GM19397 (cell line): ENCODE measurements around the gene TMEM164.

Experiments
- ATAC-seq: cut with Tn5 transposase; IDR thresholded peaks from one replicate; pipeline ENCODE4 v1.9.1; 2021; ENCODE audit warnings: mild to moderate bottlenecking, moderate library complexity; ENCODE audit not compliant: unreplicated experiment

Gene TMEM164

GRCh38 chrX:110159865-110160264 lies 157.0 kb downstream of the TMEM164 start:
- ATAC-seq = no peak

DNA sequence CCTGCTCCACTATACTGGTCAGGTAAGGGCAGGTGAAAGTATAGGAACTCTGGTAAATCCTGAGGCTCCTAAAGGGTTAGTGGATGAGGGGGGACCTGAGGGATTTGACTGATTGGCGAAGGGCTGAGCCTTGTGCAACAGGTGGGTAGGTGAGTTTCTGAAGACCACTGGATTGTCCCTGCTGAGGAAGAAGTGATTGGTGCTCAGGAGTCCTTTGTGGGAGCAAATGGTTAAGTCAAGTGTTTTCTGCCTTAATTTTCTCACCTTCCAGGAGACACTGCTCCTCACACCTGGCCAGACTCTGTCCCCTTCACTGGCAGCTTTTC lies 158.4 kb downstream of the TMEM164 start:
- ATAC-seq = no peak

DNA sequence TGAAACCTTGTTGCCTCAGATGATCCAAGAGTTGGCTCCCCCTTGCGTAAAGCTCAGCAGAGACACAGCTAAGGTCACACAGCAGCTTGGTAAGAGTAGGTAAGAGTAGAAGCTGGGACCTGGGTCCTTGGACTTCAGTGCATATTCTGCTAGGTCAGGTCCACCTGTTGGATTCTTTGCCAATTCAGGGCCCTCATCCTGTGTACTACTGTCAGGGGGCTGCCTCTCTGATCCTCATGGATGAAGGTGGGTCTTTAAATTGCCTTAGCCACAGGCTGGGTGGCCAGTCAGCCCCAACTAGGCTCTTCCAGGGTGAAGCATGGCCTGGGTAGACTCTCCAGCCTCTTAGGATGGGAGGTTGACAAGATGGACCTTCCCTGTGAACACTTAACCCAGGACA lies 159.2 kb downstream of the TMEM164 start:
- no peak for ATAC-seq

DNA sequence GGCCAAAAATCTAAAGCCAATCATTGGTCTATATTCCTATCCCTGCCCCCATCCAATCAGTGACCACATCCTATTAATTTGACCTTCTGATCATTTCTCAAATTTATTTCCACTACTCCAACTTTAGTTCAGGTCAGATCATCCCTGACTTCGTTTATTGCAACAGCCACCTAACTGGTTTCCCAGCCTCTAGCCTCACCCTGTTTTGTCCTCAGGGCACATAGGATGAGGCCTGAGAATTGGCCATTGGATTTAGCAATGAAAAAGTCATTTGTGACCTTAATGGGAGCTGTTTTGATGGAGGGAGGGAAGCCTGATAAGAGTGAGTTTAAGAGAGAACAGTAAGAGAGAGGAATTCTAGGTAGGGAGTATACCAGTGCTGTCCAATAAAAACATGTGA lies 160.0 kb downstream of the TMEM164 start:
- no peak for ATAC-seq

GRCh38 chrX:110163488-110163887 lies 160.6 kb downstream of the TMEM164 start:
- no peak for ATAC-seq

DNA sequence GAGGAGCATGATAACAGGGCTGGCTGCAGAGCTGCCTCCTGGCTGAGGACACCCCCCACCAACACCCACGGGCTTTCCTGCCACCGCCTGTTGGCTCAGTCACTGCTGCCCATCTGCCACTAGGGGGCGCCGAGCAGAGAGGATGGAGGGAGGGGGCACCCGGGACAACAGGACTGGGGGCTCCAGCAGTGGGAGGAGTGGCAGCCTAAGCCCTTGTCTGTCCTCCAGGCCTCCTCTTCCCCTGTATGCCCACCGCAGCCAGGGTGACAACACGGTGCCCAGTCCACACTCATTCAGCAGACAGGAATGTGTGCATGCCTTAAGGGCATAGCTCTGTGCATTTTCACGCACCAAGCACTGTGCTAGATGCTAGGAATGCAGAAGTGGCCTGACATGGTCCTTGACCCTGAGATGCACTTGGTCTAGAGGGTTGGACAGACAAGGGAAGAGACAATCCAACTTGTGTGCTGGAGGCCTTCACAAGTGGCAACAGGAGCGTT lies 165.1 kb downstream of the TMEM164 start:
- no peak for ATAC-seq

DNA sequence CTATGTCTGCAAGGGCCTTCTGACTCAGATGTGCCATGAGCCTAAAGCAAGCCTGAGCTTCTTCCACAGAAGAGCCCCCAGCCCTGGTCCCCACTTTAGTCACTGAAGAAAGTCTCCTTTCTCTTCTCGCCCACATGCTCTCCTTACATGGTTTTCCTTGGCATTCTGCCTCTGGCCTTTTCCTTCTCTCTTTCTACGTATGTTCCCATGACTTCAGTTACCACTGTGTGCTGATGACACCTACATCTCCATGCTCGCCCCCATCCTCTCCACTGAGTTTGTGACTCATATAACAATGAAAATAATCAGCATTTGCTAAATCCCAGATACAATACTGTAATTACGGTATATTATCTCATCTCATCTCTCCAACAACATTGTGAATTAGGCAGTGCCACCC lies 165.7 kb downstream of the TMEM164 start:
- no peak for ATAC-seq

- ATAC-seq = no peak
Observed at GRCh38 chrX:110170029-110170428, 167.1 kb downstream of the TMEM164 start.

- no peak for ATAC-seq
Observed at GRCh38 chrX:110171442-110171841, 168.5 kb downstream of the TMEM164 start.

DNA sequence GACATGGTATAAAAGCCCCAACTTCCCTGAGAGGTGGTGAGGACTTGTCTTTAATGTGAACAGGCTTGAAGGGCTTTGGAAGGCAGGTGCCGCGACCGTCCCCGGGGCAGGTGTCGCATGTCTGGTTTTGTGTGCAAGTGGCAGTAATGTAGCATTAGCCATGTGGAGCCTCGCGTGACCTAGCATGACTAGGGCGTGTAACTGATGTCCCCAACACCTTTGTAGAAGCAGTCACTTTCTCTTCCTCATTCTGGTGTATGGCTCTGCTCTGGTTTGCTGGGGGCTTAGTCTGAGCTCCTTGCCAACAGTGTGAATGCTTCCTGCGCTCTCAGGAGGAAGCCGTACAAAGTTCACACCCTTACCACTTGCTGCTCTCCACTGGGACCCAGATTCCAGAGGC lies 169.3 kb downstream of the TMEM164 start:
- ATAC-seq = peak; percentile 98

GRCh38 chrX:110173192-110174175 lies 170.6 kb downstream of the TMEM164 start:
- ATAC-seq = no peak

GRCh38 chrX:110175146-110175545 lies 172.2 kb downstream of the TMEM164 start:
- no peak for ATAC-seq

DNA sequence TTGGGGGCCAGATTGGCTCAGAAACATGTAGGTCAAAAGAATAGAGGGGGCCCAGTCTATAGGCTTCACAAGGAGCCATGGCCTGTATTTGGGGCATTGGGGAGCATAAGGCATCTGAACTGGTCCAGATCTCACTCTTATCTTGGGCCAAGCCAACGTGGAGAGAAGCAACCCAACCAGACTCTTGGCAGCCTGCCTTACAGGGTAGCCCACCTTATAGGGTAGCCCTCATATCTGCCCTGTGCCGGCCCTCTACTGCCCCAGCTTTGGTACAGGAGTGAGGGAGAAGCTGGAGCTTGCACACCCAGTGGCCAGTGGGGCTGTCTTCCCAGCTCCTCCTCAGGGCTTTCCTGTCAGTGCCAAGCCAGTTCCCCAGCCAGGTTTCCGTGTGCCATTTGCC lies 172.8 kb downstream of the TMEM164 start:
- ATAC-seq = no peak

DNA sequence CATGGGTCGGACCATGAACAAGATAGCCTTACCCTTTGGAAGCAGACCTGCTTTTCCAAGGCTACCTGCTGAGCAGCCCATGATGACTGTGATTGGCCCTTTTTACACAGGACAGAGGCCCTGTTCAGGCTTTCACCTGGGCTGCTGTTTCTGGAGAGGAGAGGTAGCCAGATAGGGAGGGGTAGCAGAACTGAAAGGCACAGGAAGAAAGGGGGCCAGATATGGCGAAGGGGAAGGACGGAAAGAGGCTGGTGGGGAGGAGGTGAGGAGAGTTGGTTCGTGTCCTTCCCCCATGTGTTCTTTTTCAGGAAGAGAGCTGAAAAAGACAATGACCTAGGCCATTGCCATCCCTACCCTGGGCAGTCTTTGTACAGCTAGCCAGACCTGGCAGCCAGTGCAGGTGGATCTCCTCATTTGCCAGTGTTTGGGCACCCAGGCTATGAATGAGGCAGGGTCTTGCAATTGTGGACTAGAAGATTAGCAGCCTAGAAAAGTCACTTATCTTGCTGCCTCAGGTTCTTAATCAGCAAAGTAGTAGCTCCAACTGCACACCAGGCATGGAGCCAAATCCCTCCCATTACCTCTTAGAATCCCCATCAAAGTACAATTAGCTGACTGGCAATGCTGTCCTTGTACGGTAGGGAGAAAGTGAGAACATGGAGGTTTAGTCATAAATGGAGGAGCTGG lies 175.4 kb downstream of the TMEM164 start:
- ATAC-seq = no peak

GRCh38 chrX:110180176-110180927 lies 177.4 kb downstream of the TMEM164 start:
- ATAC-seq = peak; percentile 33

- ATAC-seq = peak; percentile 85
Observed at GRCh38 chrX:110180928-110181310, 178.0 kb downstream of the TMEM164 start.

- ATAC-seq = no peak
Observed at GRCh38 chrX:110181459-110182137, 178.7 kb downstream of the TMEM164 start.

DNA sequence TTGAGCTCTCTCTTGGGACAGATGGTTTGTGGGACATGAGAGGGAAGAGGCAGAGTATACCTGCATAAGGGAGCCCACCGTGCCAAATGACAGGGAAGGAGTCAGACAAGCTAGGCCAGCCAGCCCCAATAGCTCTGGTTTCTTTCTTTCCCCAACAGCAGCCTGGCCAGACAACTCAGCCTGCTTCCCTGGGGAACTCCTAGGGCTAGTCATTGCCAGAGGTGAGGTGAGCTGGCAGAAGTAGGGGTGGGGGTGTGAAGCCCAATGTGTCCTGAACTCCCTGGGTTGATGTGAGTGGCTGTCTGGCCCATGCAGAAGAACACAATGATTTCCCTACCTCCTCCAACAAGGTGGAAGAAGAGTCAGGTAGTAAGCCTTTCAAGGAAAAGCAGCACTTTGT lies 179.4 kb downstream of the TMEM164 start:
- ATAC-seq = no peak

DNA sequence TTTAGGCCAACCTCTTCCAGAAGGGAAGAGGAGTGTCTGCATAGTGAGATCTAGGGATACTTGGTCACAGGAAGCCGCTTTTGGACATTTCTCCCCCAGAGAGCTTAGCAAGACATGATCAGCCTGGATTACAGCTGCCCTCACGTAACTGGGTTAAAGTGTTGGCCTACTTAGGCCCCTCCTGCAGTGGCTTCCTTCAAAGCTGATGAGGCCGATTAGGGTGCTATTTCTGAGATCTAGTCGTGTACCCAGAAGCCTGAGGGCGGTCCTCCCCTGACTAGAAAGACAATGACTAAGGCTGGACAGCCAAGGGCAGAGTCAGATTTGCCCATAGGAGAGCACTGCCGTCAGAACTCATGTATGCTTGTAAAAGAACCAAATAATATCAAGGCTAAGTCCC lies 180.0 kb downstream of the TMEM164 start:
- ATAC-seq = no peak

- no peak for ATAC-seq
Observed at GRCh38 chrX:110183314-110183713, 180.4 kb downstream of the TMEM164 start.
